NB4 (cell line): Measurements from ENCODE around the gene ACACA.

Experiments
- POLR2A ChIP-seq: IDR thresholded peaks from 2 replicates; pipeline ENCODE4 v1.6.1; 2011; ENCODE audit warnings: mild to moderate bottlenecking; ENCODE audit not compliant: insufficient read length; ENCODE audit errors: extremely low read depth
- TF ChIP-seq, protein P1 (sequence below): IDR thresholded peaks from one replicate; pipeline ENCODE4 v1.5.1; 2012; ENCODE audit warnings: low read depth, low read length

GRCh38 chr17:37391146-37391545 is 15.5 kb downstream of the ACACA start:
- TF ChIP-seq, protein P1, sequence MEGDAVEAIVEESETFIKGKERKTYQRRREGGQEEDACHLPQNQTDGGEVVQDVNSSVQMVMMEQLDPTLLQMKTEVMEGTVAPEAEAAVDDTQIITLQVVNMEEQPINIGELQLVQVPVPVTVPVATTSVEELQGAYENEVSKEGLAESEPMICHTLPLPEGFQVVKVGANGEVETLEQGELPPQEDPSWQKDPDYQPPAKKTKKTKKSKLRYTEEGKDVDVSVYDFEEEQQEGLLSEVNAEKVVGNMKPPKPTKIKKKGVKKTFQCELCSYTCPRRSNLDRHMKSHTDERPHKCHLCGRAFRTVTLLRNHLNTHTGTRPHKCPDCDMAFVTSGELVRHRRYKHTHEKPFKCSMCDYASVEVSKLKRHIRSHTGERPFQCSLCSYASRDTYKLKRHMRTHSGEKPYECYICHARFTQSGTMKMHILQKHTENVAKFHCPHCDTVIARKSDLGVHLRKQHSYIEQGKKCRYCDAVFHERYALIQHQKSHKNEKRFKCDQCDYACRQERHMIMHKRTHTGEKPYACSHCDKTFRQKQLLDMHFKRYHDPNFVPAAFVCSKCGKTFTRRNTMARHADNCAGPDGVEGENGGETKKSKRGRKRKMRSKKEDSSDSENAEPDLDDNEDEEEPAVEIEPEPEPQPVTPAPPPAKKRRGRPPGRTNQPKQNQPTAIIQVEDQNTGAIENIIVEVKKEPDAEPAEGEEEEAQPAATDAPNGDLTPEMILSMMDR, result no peak
- no peak for TF ChIP-seq POLR2A
